Sigmoid colon (tissue), 7 donors: ENCODE data around the gene BMPR1A. TPM values are rescaled to one million over a fixed set of nuclear protein-coding genes. Genes with fewer than 3 reads are reported as not detected.

Source experiments
- DNase-seq: peaks from one replicate; pipeline ENCODE4 v3.0.0-alpha.2; 2019
- H3K27ac ChIP-seq, 4 donors: fragments of 200-600 bp; sonication (generic); one replicate each; pipeline ENCODE4 v1.5.1; 2016 to 2019; ENCODE audit warnings: mild to moderate bottlenecking in 1 of 4
- H3K27me3 ChIP-seq, 3 donors: fragments of 200-600 bp; sonication (generic); one replicate each; pipeline ENCODE4 v1.5.1; 2019; ENCODE audit warnings: mild to moderate bottlenecking in 1 of 3
- H3K36me3 ChIP-seq, 4 donors: fragments of 200-600 bp; sonication (generic); one replicate each; pipeline ENCODE4 v1.5.1; 2016 to 2019
- H3K4me1 ChIP-seq, 4 donors: fragments of 200-600 bp; sonication (generic); one replicate each; pipeline ENCODE4 v1.5.1; 2017 to 2019
- H3K4me3 ChIP-seq, 4 donors: fragments of 200-600 bp; sonication (generic); one replicate each; pipeline ENCODE4 v1.5.1; 2017 to 2019; ENCODE audit warnings: mild to moderate bottlenecking in 2 of 4, moderate library complexity in 1 of 4
- H3K9me3 ChIP-seq, 4 donors: fragments of 200-600 bp in 3 of 4; sonication (generic) in 3 of 4; one replicate each; pipeline versions ENCODE4 v1.5.1 to v1.6.1; 2013 to 2019
- CTCF ChIP-seq, 4 experiments: fragments of 450-650 bp in 3 of 4; fragments of 200-600 bp in 1 of 4; IDR thresholded peaks; one replicate each; pipeline ENCODE4 v1.5.1; 2016 to 2019; ENCODE audit warnings: antibody characterized with exemption in 4 of 4, mild to moderate bottlenecking in 3 of 4, moderate library complexity in 2 of 4
- EP300 ChIP-seq, 4 donors: sonication (generic); formaldehyde crosslinking; IDR thresholded peaks; one replicate each; pipeline ENCODE4 v1.6.1; 2017; ENCODE audit warnings: antibody characterized with exemption in 4 of 4
- POLR2A ChIP-seq, 2 donors: fragments of 450-650 bp; IDR thresholded peaks; one replicate each; pipeline ENCODE4 v1.6.1; 2016; ENCODE audit warnings: antibody characterized with exemption in 2 of 2, mild to moderate bottlenecking in 2 of 2, moderate library complexity in 2 of 2
- POLR2AphosphoS5 ChIP-seq, 4 donors: sonication (generic); formaldehyde crosslinking; IDR thresholded peaks; one replicate each; pipeline ENCODE4 v1.6.1; 2017; ENCODE audit warnings: antibody characterized with exemption in 4 of 4
- WGBS, 2 donors: extraction: QIAGEN DNeasy Blood & Tissue Kit; methylation state at CpG; one replicate each; pipeline ENCODE4 v1.1.7; 2013; 5-methylcytosine and 5-hydroxymethylcytosine counted together
- intact Hi-C: fragments of 100-400 bp; cut with DNase I; formaldehyde crosslinking; loops from one replicate; pipeline ENCODE4 v1.15.1; 2023
- polyA plus RNA-seq, 3 donors: library from polyadenylated mRNA; stranded (reverse); fragments of 200-250 nt; gene quantifications; one replicate each; pipeline ENCODE4 v1.2.3, GENCODE V29; 2013
- total RNA-seq, 4 donors: library from RNA; depleted of rRNA; stranded (reverse); fragments of >200 nt; gene quantifications; one replicate each; pipeline ENCODE4 v1.1.0, GENCODE V29; 2016
- donor health status: healthy with polysubstance abuse.
- donor health status: Bipolar disorder and iron deficiency.
- donor health status: healthy.

The BMPR1A gene
- total and polyA plus RNA-seq, 7 donors: 5.5 to 145 (median 84.2) TPM

- TF ChIP-seq EP300 (IDR thresholded peaks at IDR 0.05): no peak
- TF ChIP-seq POLR2AphosphoS5 (IDR thresholded peaks at IDR 0.05): no peak
- TF ChIP-seq POLR2A (IDR thresholded peaks at IDR 0.05): no peak
- TF ChIP-seq CTCF (IDR thresholded peaks at IDR 0.05): no peak
- intact Hi-C loops: loop anchor here (5.0 kb wide), 1 partner anchor 49 kb away; no protein-coding TSS in a partner anchor
- no peak for DNase-seq
Observed at GRCh38 chr10:86880971-86881370, 124.6 kb downstream of the BMPR1A start.

GRCh38 chr10:86888585-86889381 lies 132.4 kb downstream of the BMPR1A start:
- Histone ChIP-seq H3K9me3 (no peaks in the 10 kb centered on the region), H3K4me3 (no peak overlapping the region), H3K27ac (peak overlapping the region; percentile 14 to 66 (median 44)), H3K27me3 (no peaks in the 10 kb centered on the region), H3K36me3 (peaks cover 0 to 15% (median 2%) of the 10 kb centered on the region in 4 donors), H3K4me1 (peaks cover 0 to 22% (median 17%) of the 10 kb centered on the region in 4 donors)
- TF ChIP-seq POLR2AphosphoS5 (IDR thresholded peaks at IDR 0.05) (peak in 2 of 4 donors; percentile 7 to 33), EP300 (IDR thresholded peaks at IDR 0.05) (no peak)
- no peak for DNase-seq
- intact Hi-C loops: no loop called here
- 65 to 78% methylated on average over 7 of the region's 7 CpGs for WGBS, 2 donors

More at GRCh38 chr10:86880971-86881370, 124.6 kb downstream of the BMPR1A start:
- peaks cover 0 to 23% (median 14%) of the 10 kb centered on the region in 4 donors for H3K4me1 ChIP-seq
- H3K9me3 ChIP-seq: no peaks in the 10 kb centered on the region
- peaks cover 0 to 7% (median 0%) of the 10 kb centered on the region in 4 donors for H3K36me3 ChIP-seq
- WGBS, 2 donors: 96 to 97% methylated on average over 4 of the region's 4 CpGs
- no peaks in the 10 kb centered on the region for H3K27me3 ChIP-seq
- H3K27ac ChIP-seq: peak overlapping the region in 1 of 4 donors; percentile 43
- H3K4me3 ChIP-seq: no peak overlapping the region

- H3K27ac ChIP-seq: peak overlapping the region in 2 of 4 donors; percentile 62 to 66
Observed at GRCh38 chr10:86889997-86890396, 133.6 kb downstream of the BMPR1A start.

GRCh38 chr10:86898511-86898910 lies 142.1 kb downstream of the BMPR1A start:
- 76 to 77% methylated on average over 4 of the region's 4 CpGs for WGBS, 2 donors

More at GRCh38 chr10:86889997-86890396, 133.6 kb downstream of the BMPR1A start:
- intact Hi-C loops: no loop called here
- 77% methylated on average over 3 of the region's 3 CpGs for WGBS, 2 donors
- Histone ChIP-seq H3K4me3 (no peak overlapping the region), H3K9me3 (no peaks in the 10 kb centered on the region), H3K4me1 (peaks cover 0 to 22% (median 17%) of the 10 kb centered on the region in 4 donors), H3K36me3 (peaks cover 0 to 15% (median 2%) of the 10 kb centered on the region in 4 donors), H3K27me3 (no peaks in the 10 kb centered on the region)
- TF ChIP-seq CTCF (IDR thresholded peaks at IDR 0.05) (no peak), EP300 (IDR thresholded peaks at IDR 0.05) (no peak), POLR2A (IDR thresholded peaks at IDR 0.05) (no peak), POLR2AphosphoS5 (IDR thresholded peaks at IDR 0.05) (no peak)
- no peak for DNase-seq

More at GRCh38 chr10:86898511-86898910, 142.1 kb downstream of the BMPR1A start:
- H3K27ac ChIP-seq: peak overlapping the region in 3 of 4 donors; percentile 67 to 78 (median 68)
- H3K36me3 ChIP-seq: peaks cover 0 to 16% (median 2%) of the 10 kb centered on the region in 4 donors
- no peak overlapping the region for H3K4me3 ChIP-seq
- TF ChIP-seq CTCF (IDR thresholded peaks at IDR 0.05) (no peak), POLR2AphosphoS5 (IDR thresholded peaks at IDR 0.05) (no peak), POLR2A (IDR thresholded peaks at IDR 0.05) (no peak), EP300 (IDR thresholded peaks at IDR 0.05) (no peak)
- H3K27me3 ChIP-seq: no peaks in the 10 kb centered on the region
- no peaks in the 10 kb centered on the region for H3K9me3 ChIP-seq
- no peak for DNase-seq
- intact Hi-C loops: loop anchor here (2.0 kb wide), 1 partner anchor 140 kb away; no protein-coding TSS in a partner anchor
- peaks cover 0 to 35% (median 23%) of the 10 kb centered on the region in 4 donors for H3K4me1 ChIP-seq
